GM21576 (cell line): Measurements from ENCODE around the gene HRCT1.

Experiments
- ATAC-seq: cut with Tn5 transposase; IDR thresholded peaks from one replicate; pipeline ENCODE4 v1.9.1; 2021; ENCODE audit warnings: mild to moderate bottlenecking, moderate library complexity; ENCODE audit not compliant: unreplicated experiment

Gene HRCT1

GRCh38 chr9:35940458-35941407, 34.7 kb downstream of the HRCT1 start:
- no peak for ATAC-seq

- no peak for ATAC-seq
Observed at GRCh38 chr9:35942286-35942685, 36.3 kb downstream of the HRCT1 start.

GRCh38 chr9:35944173-35944572, 38.2 kb downstream of the HRCT1 start:
- no peak for ATAC-seq

- ATAC-seq, result no peak
Observed at GRCh38 chr9:35944841-35945240, 38.8 kb downstream of the HRCT1 start.

GRCh38 chr9:35945341-35946018, 39.5 kb downstream of the HRCT1 start:
- ATAC-seq, result no peak

- no peak for ATAC-seq
Observed at GRCh38 chr9:35948451-35948850, 42.4 kb downstream of the HRCT1 start.

GRCh38 chr9:35948901-35949318, 42.9 kb downstream of the HRCT1 start:
- no peak for ATAC-seq

GRCh38 chr9:35951736-35952135, 45.7 kb downstream of the HRCT1 start:
- no peak for ATAC-seq

GRCh38 chr9:35952526-35953191, 46.7 kb downstream of the HRCT1 start:
- ATAC-seq, result no peak

GRCh38 chr9:35954942-35955546, 49.0 kb downstream of the HRCT1 start:
- ATAC-seq, result no peak

- ATAC-seq, result no peak
Observed at GRCh38 chr9:35956651-35957050, 50.6 kb downstream of the HRCT1 start.
